Hematopoietic multipotent progenitor cell treated with erythropoietin and hydrocortisone succinate and interleukin-3 and kit ligand, for 4 days (in vitro differentiated cells): ENCODE results near the gene CCNK.

Experiments used
- DNase-seq: peaks from one replicate; pipeline ENCODE4 v3.0.0-alpha.2; 2015

CCNK gene

GRCh38 chr14:99556134-99556791, 75.1 kb downstream of the CCNK start:
- no peak for DNase-seq

- DNase-seq = no peak
Measured at GRCh38 chr14:99559286-99559990, 78.2 kb downstream of the CCNK start.

- no peak for DNase-seq
Measured at GRCh38 chr14:99560403-99560802, 79.2 kb downstream of the CCNK start.

GRCh38 chr14:99560922-99561683, 79.9 kb downstream of the CCNK start:
- DNase-seq = no peak

GRCh38 chr14:99561864-99562263, 80.7 kb downstream of the CCNK start:
- DNase-seq = no peak
